Measurements from ENCODE around the gene TBC1D12.

TBC1D12 gene

GRCh38 chr10:94450782-94451181 lies 48.4 kb downstream of the TBC1D12 start:
- Histone ChIP-seq H3F3A (ENCODE audit: insufficient read depth) (no peaks in the 10 kb centered on the region), H3K9ac (ENCODE audit: low read length) (no peak overlapping the region), H3K36me3 (ENCODE audit: low read length) (no peaks in the 10 kb centered on the region), H3K27me3 (ENCODE audit: low read length) (no peaks in the 10 kb centered on the region), H2AFZ (ENCODE audit: low read depth, low read length, severe bottlenecking) (no peak overlapping the region), H3K9me2 (replicated peaks; ENCODE audit: insufficient read depth, low read length) (no peaks in the 10 kb centered on the region), H3K79me2 (ENCODE audit: insufficient read depth, low read length) (no peaks in the 10 kb centered on the region), H4K20me1 (ENCODE audit: low read depth, low read length) (no peaks in the 10 kb centered on the region), H3K4me3 (ENCODE audit: insufficient read depth, low read length, poor library complexity, severe bottlenecking) (no peak overlapping the region), H3K9me3 (ENCODE audit: insufficient read depth, low read length) (no peaks in the 10 kb centered on the region), H3K4me2 (ENCODE audit: low read depth, low read length, poor library complexity, severe bottlenecking) (no peak overlapping the region), H3K27ac (ENCODE audit: low read depth, low read length) (no peak overlapping the region)
- no peak for TF ChIP-seq CTCF (IDR thresholded peaks at IDR 0.05; ENCODE audit: insufficient read depth, low read length, poor library complexity, severe bottlenecking)
- no peak for TF ChIP-seq EZH2phosphoT487 (conservative IDR thresholded peaks at IDR 0.05; ENCODE audit: low read length)

- no peaks in the 10 kb centered on the region for H3K79me2 ChIP-seq (ENCODE audit: insufficient read depth, low read length)
- H3K9ac ChIP-seq (ENCODE audit: low read length) = no peak overlapping the region
- H3F3A ChIP-seq (ENCODE audit: insufficient read depth) = no peaks in the 10 kb centered on the region
- H3K4me3 ChIP-seq (ENCODE audit: insufficient read depth, low read length, poor library complexity, severe bottlenecking) = no peak overlapping the region
- no peaks in the 10 kb centered on the region for H3K36me3 ChIP-seq (ENCODE audit: low read length)
- no peaks in the 10 kb centered on the region for H3K27me3 ChIP-seq (ENCODE audit: low read length)
- H3K9me2 ChIP-seq (replicated peaks; ENCODE audit: insufficient read depth, low read length) = no peaks in the 10 kb centered on the region
- TF ChIP-seq EZH2phosphoT487 (conservative IDR thresholded peaks at IDR 0.05; ENCODE audit: low read length) (no peak), CTCF (IDR thresholded peaks at IDR 0.05; ENCODE audit: insufficient read depth, low read length, poor library complexity, severe bottlenecking) (no peak)
- H3K9me3 ChIP-seq (ENCODE audit: insufficient read depth, low read length) = no peaks in the 10 kb centered on the region
- no peak overlapping the region for H3K4me2 ChIP-seq (ENCODE audit: low read depth, low read length, poor library complexity, severe bottlenecking)
- no peaks in the 10 kb centered on the region for H4K20me1 ChIP-seq (ENCODE audit: low read depth, low read length)
- H2AFZ ChIP-seq (ENCODE audit: low read depth, low read length, severe bottlenecking) = no peak overlapping the region
- no peak overlapping the region for H3K27ac ChIP-seq (ENCODE audit: low read depth, low read length)
These were observed 49.7 kb downstream of the TBC1D12 start for GRCh38 chr10:94451883-94452519.

GRCh38 chr10:94456942-94457341 lies 54.6 kb downstream of the TBC1D12 start:
- Histone ChIP-seq H3K4me2 (ENCODE audit: low read depth, low read length, poor library complexity, severe bottlenecking) (no peak overlapping the region), H3K4me3 (ENCODE audit: insufficient read depth, low read length, poor library complexity, severe bottlenecking) (no peak overlapping the region), H3K9me3 (ENCODE audit: insufficient read depth, low read length) (no peaks in the 10 kb centered on the region), H3F3A (ENCODE audit: insufficient read depth) (no peaks in the 10 kb centered on the region), H3K36me3 (ENCODE audit: low read length) (no peaks in the 10 kb centered on the region), H2AFZ (ENCODE audit: low read depth, low read length, severe bottlenecking) (no peak overlapping the region), H3K79me2 (ENCODE audit: insufficient read depth, low read length) (no peaks in the 10 kb centered on the region), H4K20me1 (ENCODE audit: low read depth, low read length) (no peaks in the 10 kb centered on the region), H3K9ac (ENCODE audit: low read length) (no peak overlapping the region), H3K27me3 (ENCODE audit: low read length) (no peaks in the 10 kb centered on the region), H3K27ac (ENCODE audit: low read depth, low read length) (no peak overlapping the region), H3K9me2 (replicated peaks; ENCODE audit: insufficient read depth, low read length) (no peaks in the 10 kb centered on the region)
- TF ChIP-seq CTCF (IDR thresholded peaks at IDR 0.05; ENCODE audit: insufficient read depth, low read length, poor library complexity, severe bottlenecking) (no peak), EZH2phosphoT487 (conservative IDR thresholded peaks at IDR 0.05; ENCODE audit: low read length) (no peak)

All from SU-DHL-6 (cell line).